Fibroblast of lung (primary cell): Measurements from ENCODE around the gene SLC38A10.

ENCODE experiments used
- CTCF ChIP-seq, 2 donors: IDR thresholded peaks in 1 of 2; conservative IDR thresholded peaks in 1 of 2; 1 replicate in 1 of 2; 2 replicates in 1 of 2; pipeline ENCODE4 v1.5.1; 2011 to 2012; ENCODE audit warnings: low read length in 2 of 2, control low read depth in 1 of 2, inconsistent platforms in 1 of 2, low read depth in 1 of 2, mild to moderate bottlenecking in 1 of 2
- EZH2 ChIP-seq: IDR thresholded peaks from 2 replicates; pipeline ENCODE4 v1.5.1; 2012; ENCODE audit warnings: low read length, control low read depth, mild to moderate bottlenecking; ENCODE audit errors: missing control alignments

DNA sequence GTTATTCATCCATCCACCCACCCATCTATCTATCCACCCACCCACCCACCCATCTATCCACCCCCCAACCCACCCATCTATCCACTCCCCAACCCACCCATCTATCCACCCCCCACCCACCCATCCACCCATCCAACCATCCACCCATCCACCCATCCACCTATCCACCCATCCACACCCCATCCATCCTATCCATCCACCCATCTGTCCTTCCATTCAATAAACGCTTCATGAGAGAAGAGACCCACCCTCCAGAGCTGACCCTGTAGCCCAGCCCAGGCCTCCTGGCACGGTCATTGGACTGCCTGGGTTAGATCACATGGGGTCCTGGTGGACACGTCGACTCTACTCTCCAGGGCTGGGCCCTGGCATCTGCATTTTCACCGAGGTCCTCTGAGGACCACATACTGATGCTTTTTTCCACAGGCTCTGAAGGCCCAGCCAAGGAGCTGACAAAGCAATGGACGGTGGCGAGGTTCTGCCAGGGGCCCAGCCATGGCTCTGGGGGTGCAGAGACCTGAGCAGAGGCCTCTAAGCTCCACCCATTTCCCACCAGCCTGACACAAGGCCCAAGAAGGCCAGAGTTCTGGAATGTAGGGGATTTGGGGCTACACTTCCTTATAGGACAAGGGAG lies 41.3 kb upstream of the SLC38A10 start:
- TF ChIP-seq CTCF (conservative IDR thresholded peaks at IDR 0.05 in 1 of 2, IDR thresholded peaks at IDR 0.05 in 1 of 2; ENCODE audit: low read depth in 1 of 2, low read length in 2 of 2) (no peak), EZH2 (no peak)
